Pons (tissue), 1 donor: ENCODE measurements around the gene PIM3.
"Not testable (repeated sequence)": the region's sequence is repeated elsewhere in the genome, so short reads cannot be mapped to it uniquely, and the experiment has no call there.

Experiments
- DNase-seq: peaks from one replicate; pipeline ENCODE4 v3.0.0-alpha.2; 2016; ENCODE audit warnings: low spot score

The PIM3 gene

GRCh38 chr22:49968313-49968830, 7.8 kb downstream of the PIM3 start:
- DNase-seq, result no peak

- no peak for DNase-seq
These were observed 8.5 kb downstream of the PIM3 start for GRCh38 chr22:49968831-49969661.

GRCh38 chr22:49969751-49970527, 9.4 kb downstream of the PIM3 start:
- DNase-seq, result no peak

- DNase-seq, result peak; percentile 89
These were observed 10.1 kb downstream of the PIM3 start for GRCh38 chr22:49970528-49971231.

GRCh38 chr22:49971232-49972162, 10.9 kb downstream of the PIM3 start:
- no peak for DNase-seq

- no peak for DNase-seq
These were observed 11.8 kb downstream of the PIM3 start for GRCh38 chr22:49972163-49973017.

GRCh38 chr22:49973018-49973961, 12.7 kb downstream of the PIM3 start:
- DNase-seq, result no peak

GRCh38 chr22:49975543-49976389, 15.2 kb downstream of the PIM3 start:
- no peak for DNase-seq

- DNase-seq, result no peak
These were observed 16.0 kb downstream of the PIM3 start for GRCh38 chr22:49976439-49977175.

- no peak for DNase-seq
These were observed 17.0 kb downstream of the PIM3 start for GRCh38 chr22:49977578-49977977.

GRCh38 chr22:49979587-49980264, 19.2 kb downstream of the PIM3 start:
- no peak for DNase-seq

- DNase-seq, result not testable (repeated sequence)
These were observed 21.2 kb downstream of the PIM3 start for GRCh38 chr22:49981799-49982198.

- no peak for DNase-seq
These were observed 22.8 kb downstream of the PIM3 start for GRCh38 chr22:49983148-49984042.

GRCh38 chr22:49986325-49986724, 25.8 kb downstream of the PIM3 start:
- DNase-seq, result no peak

- DNase-seq, result not testable (repeated sequence)
These were observed 29.3 kb downstream of the PIM3 start for GRCh38 chr22:49989826-49990225.

- DNase-seq, result no peak
These were observed 30.6 kb downstream of the PIM3 start for GRCh38 chr22:49991167-49991566.
